HEK293 (cell line): ENCODE results near the gene PCSK6.

Experiments
- CTCF ChIA-PET: fragments of 350-600 bp; formaldehyde crosslinking; extraction: SDS; loops from one replicate; lab custom pipeline; 2021; ENCODE audit warnings: antibody characterized with exemption; lab: Yijun Ruan, JAX
- POLR2A ChIA-PET: fragments of 300-600 bp; formaldehyde crosslinking; extraction: SDS; loops from one replicate; lab custom pipeline; 2020; ENCODE audit warnings: antibody characterized with exemption, inconsistent platforms; lab: Yijun Ruan, JAX
- H3K27ac ChIP-seq: fragments of 200-500 bp; sonication (Bioruptor generic); 2 replicates; pipeline ENCODE4 v1.5.1; 2014; ENCODE audit warnings: low read depth, low read length, control low read depth, inconsistent platforms; ENCODE audit errors: extremely low read depth
- H3K36me3 ChIP-seq, 2 experiments: fragments of 200-500 bp in 1 of 2; sonication (Bioruptor generic) in 1 of 2; 1 replicate in 1 of 2; 2 replicates in 1 of 2; pipeline ENCODE4 v1.5.1; 2014 to 2017; ENCODE audit warnings: inconsistent platforms in 2 of 2, low read length in 2 of 2; ENCODE audit not compliant: control insufficient read depth in 2 of 2, insufficient read depth in 1 of 2
- H3K4me1 ChIP-seq: fragments of 200-500 bp; sonication (Bioruptor generic); 2 replicates; pipeline ENCODE4 v1.5.1; 2014; ENCODE audit warnings: mild to moderate bottlenecking, low read length, inconsistent platforms; ENCODE audit not compliant: control insufficient read depth, insufficient read depth
- H3K4me3 ChIP-seq: 2 replicates; pipeline ENCODE4 v1.5.1; 2011; ENCODE audit warnings: low read depth, mild to moderate bottlenecking, control low read depth, low read length, moderate library complexity
- H3K9me3 ChIP-seq: fragments of 200-500 bp; sonication (Bioruptor generic); 2 replicates; pipeline ENCODE4 v1.5.1; 2014; ENCODE audit warnings: low read depth, low read length, inconsistent platforms; ENCODE audit not compliant: control insufficient read depth, insufficient read depth
- ELK4 ChIP-seq: IDR thresholded peaks from 2 replicates; pipeline ENCODE4 v1.6.1; 2011; ENCODE audit warnings: mild to moderate bottlenecking, low read depth, low read length, borderline replicate concordance
- YY2 ChIP-seq: fragments of 450-650 bp; formaldehyde crosslinking; IDR thresholded peaks from 2 replicates; pipeline ENCODE4 v1.5.1; 2016; ENCODE audit warnings: missing biosample characterization, missing genetic modification characterization
- ZNF169 ChIP-seq: fragments of 450-650 bp; formaldehyde crosslinking; IDR thresholded peaks from 2 replicates; pipeline ENCODE4 v1.5.1; 2016; ENCODE audit warnings: missing biosample characterization, missing genetic modification characterization
- ZNF19 ChIP-seq: fragments of 450-650 bp; formaldehyde crosslinking; IDR thresholded peaks from 2 replicates; pipeline ENCODE4; 2016; ENCODE audit warnings: missing biosample characterization, missing genetic modification characterization, low read depth
- ZNF211 ChIP-seq: fragments of 450-650 bp; formaldehyde crosslinking; IDR thresholded peaks from 2 replicates; pipeline ENCODE4 v1.5.1; 2016; ENCODE audit warnings: low read depth, missing biosample characterization, missing genetic modification characterization
- ZNF292 ChIP-seq: fragments of 450-650 bp; formaldehyde crosslinking; IDR thresholded peaks from 2 replicates; pipeline ENCODE4 v1.5.1; 2016; ENCODE audit warnings: low read depth, missing biosample characterization, missing genetic modification characterization, borderline replicate concordance
- ZNF391 ChIP-seq: fragments of 450-650 bp; formaldehyde crosslinking; IDR thresholded peaks from 2 replicates; pipeline ENCODE4 v1.5.1; 2016; ENCODE audit warnings: low read depth, missing biosample characterization, missing genetic modification characterization, borderline replicate concordance
- ZNF426 ChIP-seq: fragments of 450-650 bp; formaldehyde crosslinking; IDR thresholded peaks from 2 replicates; pipeline ENCODE4 v1.5.1; 2017; ENCODE audit warnings: missing biosample characterization, missing genetic modification characterization, mild to moderate bottlenecking, inconsistent platforms, moderate library complexity
- ZNF433 ChIP-seq: fragments of 450-650 bp; formaldehyde crosslinking; IDR thresholded peaks from 2 replicates; pipeline ENCODE4 v1.5.1; 2016; ENCODE audit warnings: missing biosample characterization, missing genetic modification characterization, low read depth
- ZNF48 ChIP-seq: fragments of 450-650 bp; formaldehyde crosslinking; IDR thresholded peaks from 2 replicates; pipeline ENCODE4 v1.5.1; 2016; ENCODE audit warnings: missing biosample characterization, missing genetic modification characterization
- ZNF513 ChIP-seq: fragments of 450-650 bp; IDR thresholded peaks from 2 replicates; pipeline ENCODE4 v1.5.1; 2018; ENCODE audit warnings: missing biosample characterization, missing genetic modification characterization
- ZNF518A ChIP-seq: fragments of 450-650 bp; formaldehyde crosslinking; conservative IDR thresholded peaks from 2 replicates; pipeline ENCODE4 v1.5.1; 2016; ENCODE audit warnings: low read depth, missing biosample characterization, missing genetic modification characterization
- ZNF596 ChIP-seq: fragments of 450-650 bp; IDR thresholded peaks from 2 replicates; pipeline ENCODE4 v1.5.0; 2018; ENCODE audit warnings: missing biosample characterization, mild to moderate bottlenecking, missing genetic modification characterization, moderate library complexity
- ZNF624 ChIP-seq: fragments of 450-650 bp; formaldehyde crosslinking; IDR thresholded peaks from 2 replicates; pipeline ENCODE4 v1.5.1; 2017; ENCODE audit warnings: missing biosample characterization, missing genetic modification characterization
- ZSCAN30 ChIP-seq: fragments of 450-650 bp; IDR thresholded peaks from 2 replicates; pipeline ENCODE4 v1.5.1; 2018; ENCODE audit warnings: missing biosample characterization, mild to moderate bottlenecking, missing genetic modification characterization, moderate library complexity
- TF ChIP-seq, protein P1 (sequence below): fragments of 450-650 bp; formaldehyde crosslinking; IDR thresholded peaks from 2 replicates; pipeline ENCODE4 v1.5.1; 2016; ENCODE audit warnings: missing biosample characterization, missing genetic modification characterization
- TF ChIP-seq, protein P2 (sequence below): fragments of 450-650 bp; formaldehyde crosslinking; IDR thresholded peaks from 2 replicates; pipeline ENCODE4 v1.5.0; 2017; ENCODE audit warnings: missing biosample characterization, missing genetic modification characterization, borderline replicate concordance
- TF ChIP-seq, protein P3 (sequence below): fragments of 450-650 bp; formaldehyde crosslinking; IDR thresholded peaks from 2 replicates; pipeline ENCODE4 v1.5.1; 2016; ENCODE audit warnings: missing biosample characterization, missing genetic modification characterization

Gene PCSK6

GRCh38 chr15:101388046-101388445 is 101.5 kb downstream of the PCSK6 start:
- Histone ChIP-seq H3K9me3 (no peaks in the 10 kb centered on the region), H3K36me3 (peaks cover 14 to 75% of the 10 kb centered on the region in 2 experiments), H3K4me3 (no peak overlapping the region), H3K4me1 (no peaks in the 10 kb centered on the region)
- POLR2A ChIA-PET, result no interaction called here
- CTCF ChIA-PET, result no interaction called here
- TF ChIP-seq, protein P1, sequence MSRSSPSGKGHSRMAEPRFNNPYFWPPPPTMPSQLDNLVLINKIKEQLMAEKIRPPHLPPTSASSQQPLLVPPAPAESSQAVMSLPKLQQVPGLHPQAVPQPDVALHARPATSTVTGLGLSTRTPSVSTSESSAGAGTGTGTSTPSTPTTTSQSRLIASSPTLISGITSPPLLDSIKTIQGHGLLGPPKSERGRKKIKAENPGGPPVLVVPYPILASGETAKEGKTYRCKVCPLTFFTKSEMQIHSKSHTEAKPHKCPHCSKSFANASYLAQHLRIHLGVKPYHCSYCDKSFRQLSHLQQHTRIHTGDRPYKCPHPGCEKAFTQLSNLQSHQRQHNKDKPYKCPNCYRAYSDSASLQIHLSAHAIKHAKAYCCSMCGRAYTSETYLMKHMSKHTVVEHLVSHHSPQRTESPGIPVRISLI (tag by site-specific recombination), result no peak
- TF ChIP-seq YY2, result no peak
- no peak for TF ChIP-seq ZNF292 (tag by site-specific recombination)
- TF ChIP-seq, all 188 proteins: peak for 0
- H3K27ac ChIP-seq, result no peak overlapping the region

DNA sequence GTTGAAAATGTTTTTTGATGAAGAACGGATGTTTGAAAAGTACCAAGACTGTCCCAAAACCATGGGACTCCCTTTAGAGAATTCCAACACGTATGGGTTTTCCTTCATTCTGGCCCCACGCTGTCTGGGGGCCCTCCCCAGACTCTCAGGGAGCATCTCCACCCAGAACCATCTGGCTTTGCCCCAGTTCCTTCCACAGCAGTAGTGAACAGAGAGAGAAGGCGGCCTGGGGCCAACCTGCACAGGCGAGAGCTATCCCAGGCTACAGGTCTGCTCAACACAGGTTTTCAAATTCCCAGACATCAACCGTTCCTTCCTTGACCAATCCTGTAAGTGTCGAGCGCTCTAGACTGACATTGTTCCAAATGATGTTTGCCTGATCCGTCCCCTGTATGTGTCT is 101.9 kb downstream of the PCSK6 start:
- Histone ChIP-seq H3K36me3 (peaks cover 14 to 72% of the 10 kb centered on the region in 2 experiments), H3K4me3 (no peak overlapping the region), H3K4me1 (no peaks in the 10 kb centered on the region), H3K9me3 (no peaks in the 10 kb centered on the region), H3K27ac (no peak overlapping the region)
- ChIA-PET CTCF (no interaction called here), POLR2A (no interaction called here)
- TF ChIP-seq ZNF391 (tag by site-specific recombination), result no peak
- no peak for TF ChIP-seq ZNF169
- no peak for TF ChIP-seq ZNF426 (tag by site-specific recombination)
- TF ChIP-seq ZNF518A (tag by site-specific recombination), result no peak
- TF ChIP-seq ZSCAN30 (tag by site-specific recombination), result no peak
- TF ChIP-seq ZNF48 (tag by site-specific recombination), result no peak
- no peak for TF ChIP-seq ZNF433 (tag by site-specific recombination)
- TF ChIP-seq, protein P2, sequence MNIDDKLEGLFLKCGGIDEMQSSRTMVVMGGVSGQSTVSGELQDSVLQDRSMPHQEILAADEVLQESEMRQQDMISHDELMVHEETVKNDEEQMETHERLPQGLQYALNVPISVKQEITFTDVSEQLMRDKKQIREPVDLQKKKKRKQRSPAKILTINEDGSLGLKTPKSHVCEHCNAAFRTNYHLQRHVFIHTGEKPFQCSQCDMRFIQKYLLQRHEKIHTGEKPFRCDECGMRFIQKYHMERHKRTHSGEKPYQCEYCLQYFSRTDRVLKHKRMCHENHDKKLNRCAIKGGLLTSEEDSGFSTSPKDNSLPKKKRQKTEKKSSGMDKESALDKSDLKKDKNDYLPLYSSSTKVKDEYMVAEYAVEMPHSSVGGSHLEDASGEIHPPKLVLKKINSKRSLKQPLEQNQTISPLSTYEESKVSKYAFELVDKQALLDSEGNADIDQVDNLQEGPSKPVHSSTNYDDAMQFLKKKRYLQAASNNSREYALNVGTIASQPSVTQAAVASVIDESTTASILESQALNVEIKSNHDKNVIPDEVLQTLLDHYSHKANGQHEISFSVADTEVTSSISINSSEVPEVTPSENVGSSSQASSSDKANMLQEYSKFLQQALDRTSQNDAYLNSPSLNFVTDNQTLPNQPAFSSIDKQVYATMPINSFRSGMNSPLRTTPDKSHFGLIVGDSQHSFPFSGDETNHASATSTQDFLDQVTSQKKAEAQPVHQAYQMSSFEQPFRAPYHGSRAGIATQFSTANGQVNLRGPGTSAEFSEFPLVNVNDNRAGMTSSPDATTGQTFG (tag by site-specific recombination), result no peak
- TF ChIP-seq ZNF624 (tag by site-specific recombination), result no peak
- TF ChIP-seq, protein P3, sequence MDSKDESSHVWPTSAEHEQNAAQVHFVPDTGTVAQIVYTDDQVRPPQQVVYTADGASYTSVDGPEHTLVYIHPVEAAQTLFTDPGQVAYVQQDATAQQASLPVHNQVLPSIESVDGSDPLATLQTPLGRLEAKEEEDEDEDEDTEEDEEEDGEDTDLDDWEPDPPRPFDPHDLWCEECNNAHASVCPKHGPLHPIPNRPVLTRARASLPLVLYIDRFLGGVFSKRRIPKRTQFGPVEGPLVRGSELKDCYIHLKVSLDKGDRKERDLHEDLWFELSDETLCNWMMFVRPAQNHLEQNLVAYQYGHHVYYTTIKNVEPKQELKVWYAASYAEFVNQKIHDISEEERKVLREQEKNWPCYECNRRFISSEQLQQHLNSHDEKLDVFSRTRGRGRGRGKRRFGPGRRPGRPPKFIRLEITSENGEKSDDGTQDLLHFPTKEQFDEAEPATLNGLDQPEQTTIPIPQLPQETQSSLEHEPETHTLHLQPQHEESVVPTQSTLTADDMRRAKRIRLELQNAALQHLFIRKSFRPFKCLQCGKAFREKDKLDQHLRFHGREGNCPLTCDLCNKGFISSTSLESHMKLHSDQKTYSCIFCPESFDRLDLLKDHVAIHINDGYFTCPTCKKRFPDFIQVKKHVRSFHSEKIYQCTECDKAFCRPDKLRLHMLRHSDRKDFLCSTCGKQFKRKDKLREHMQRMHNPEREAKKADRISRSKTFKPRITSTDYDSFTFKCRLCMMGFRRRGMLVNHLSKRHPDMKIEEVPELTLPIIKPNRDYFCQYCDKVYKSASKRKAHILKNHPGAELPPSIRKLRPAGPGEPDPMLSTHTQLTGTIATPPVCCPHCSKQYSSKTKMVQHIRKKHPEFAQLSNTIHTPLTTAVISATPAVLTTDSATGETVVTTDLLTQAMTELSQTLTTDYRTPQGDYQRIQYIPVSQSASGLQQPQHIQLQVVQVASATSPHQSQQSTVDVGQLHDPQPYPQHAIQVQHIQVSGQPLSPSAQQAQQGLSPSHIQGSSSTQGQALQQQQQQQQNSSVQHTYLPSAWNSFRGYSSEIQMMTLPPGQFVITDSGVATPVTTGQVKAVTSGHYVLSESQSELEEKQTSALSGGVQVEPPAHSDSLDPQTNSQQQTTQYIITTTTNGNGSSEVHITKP, result no peak
- no peak for TF ChIP-seq ZNF513 (tag by site-specific recombination)
- no peak for TF ChIP-seq ZNF596 (tag by site-specific recombination)
- TF ChIP-seq ELK4, result no peak
- no peak for TF ChIP-seq ZNF19 (tag by site-specific recombination)
- no peak for TF ChIP-seq ZNF211 (tag by site-specific recombination)
